Retinal pigment epithelial cell (primary cell): ENCODE measurements around the gene FARS2.

Experiments
- DNase-seq: peaks from one replicate; pipeline ENCODE4 v3.0.0-alpha.2; 2010; ENCODE audit warnings: low read depth
- H3K4me3 ChIP-seq: 2 replicates; pipeline ENCODE4 v1.5.1; 2011; ENCODE audit warnings: mild to moderate bottlenecking, low read length, control low read depth, moderate library complexity
- CTCF ChIP-seq: conservative IDR thresholded peaks from 2 replicates; pipeline ENCODE4 v1.5.1; 2011; ENCODE audit warnings: low read depth, low read length, control low read depth, inconsistent platforms

The FARS2 gene

GRCh38 chr6:5411414-5411813 is 150.1 kb downstream of the FARS2 start:
- H3K4me3 ChIP-seq: no peak overlapping the region
- DNase-seq: no peak
- TF ChIP-seq CTCF: no peak

- TF ChIP-seq CTCF: no peak
- no peak for DNase-seq
- H3K4me3 ChIP-seq: no peak overlapping the region
Measured at GRCh38 chr6:5412017-5412416, 150.7 kb downstream of the FARS2 start.

- DNase-seq: no peak
- no peak for TF ChIP-seq CTCF
- no peak overlapping the region for H3K4me3 ChIP-seq
Measured at GRCh38 chr6:5412663-5413062, 151.3 kb downstream of the FARS2 start.

- TF ChIP-seq CTCF: no peak
- H3K4me3 ChIP-seq: no peak overlapping the region
- no peak for DNase-seq
Measured at GRCh38 chr6:5416250-5416649, 154.9 kb downstream of the FARS2 start.

GRCh38 chr6:5422321-5422915 is 161.1 kb downstream of the FARS2 start:
- peak; percentile 71 for TF ChIP-seq CTCF
- no peak for DNase-seq
- no peak overlapping the region for H3K4me3 ChIP-seq

- TF ChIP-seq CTCF: no peak
- no peak for DNase-seq
- H3K4me3 ChIP-seq: no peak overlapping the region
Measured at GRCh38 chr6:5423251-5423650, 161.9 kb downstream of the FARS2 start.

GRCh38 chr6:5424726-5425125 is 163.4 kb downstream of the FARS2 start:
- no peak for TF ChIP-seq CTCF
- no peak for DNase-seq
- H3K4me3 ChIP-seq: no peak overlapping the region
